Esophagus muscularis mucosa (tissue), 4 donors: Measurements from ENCODE around the gene DNAI7.

Source experiments
- EP300 ChIP-seq: sonication (generic); formaldehyde crosslinking; IDR thresholded peaks from one replicate; pipeline ENCODE4 v1.6.1; 2017; ENCODE audit warnings: antibody characterized with exemption
- POLR2AphosphoS5 ChIP-seq, 2 donors: sonication (generic); formaldehyde crosslinking; IDR thresholded peaks; one replicate each; pipeline ENCODE4 v1.6.1; 2017; ENCODE audit warnings: antibody characterized with exemption in 2 of 2
- TF ChIP-seq, protein P1 (sequence below), 3 experiments: fragments of 200-600 bp in 2 of 3; fragments of 450-650 bp in 1 of 3; sonication (generic) in 2 of 3; IDR thresholded peaks; one replicate each; pipeline ENCODE4 v1.5.1; 2017 to 2019; ENCODE audit warnings: antibody characterized with exemption in 3 of 3, mild to moderate bottlenecking in 2 of 3, moderate library complexity in 1 of 3

DNA sequence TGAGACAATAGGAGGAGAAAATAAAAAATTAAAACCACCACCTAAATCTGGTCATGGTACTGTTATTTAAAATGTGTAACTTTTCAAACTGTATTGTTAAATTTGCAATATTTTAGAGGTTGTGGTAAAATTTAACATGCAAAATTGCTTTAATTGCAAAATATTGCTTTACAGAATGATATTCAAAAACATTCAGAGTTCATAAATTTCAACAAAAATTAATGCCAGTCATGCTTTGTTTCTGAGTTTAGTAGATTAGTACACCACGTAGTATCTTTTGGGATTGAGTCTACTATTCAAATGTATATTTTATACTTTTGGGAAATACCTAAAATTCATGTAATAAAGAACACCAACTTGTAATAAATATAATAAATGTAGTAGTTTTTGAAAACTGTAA is 18.4 kb upstream of the DNAI7 start:
- TF ChIP-seq, protein P1, sequence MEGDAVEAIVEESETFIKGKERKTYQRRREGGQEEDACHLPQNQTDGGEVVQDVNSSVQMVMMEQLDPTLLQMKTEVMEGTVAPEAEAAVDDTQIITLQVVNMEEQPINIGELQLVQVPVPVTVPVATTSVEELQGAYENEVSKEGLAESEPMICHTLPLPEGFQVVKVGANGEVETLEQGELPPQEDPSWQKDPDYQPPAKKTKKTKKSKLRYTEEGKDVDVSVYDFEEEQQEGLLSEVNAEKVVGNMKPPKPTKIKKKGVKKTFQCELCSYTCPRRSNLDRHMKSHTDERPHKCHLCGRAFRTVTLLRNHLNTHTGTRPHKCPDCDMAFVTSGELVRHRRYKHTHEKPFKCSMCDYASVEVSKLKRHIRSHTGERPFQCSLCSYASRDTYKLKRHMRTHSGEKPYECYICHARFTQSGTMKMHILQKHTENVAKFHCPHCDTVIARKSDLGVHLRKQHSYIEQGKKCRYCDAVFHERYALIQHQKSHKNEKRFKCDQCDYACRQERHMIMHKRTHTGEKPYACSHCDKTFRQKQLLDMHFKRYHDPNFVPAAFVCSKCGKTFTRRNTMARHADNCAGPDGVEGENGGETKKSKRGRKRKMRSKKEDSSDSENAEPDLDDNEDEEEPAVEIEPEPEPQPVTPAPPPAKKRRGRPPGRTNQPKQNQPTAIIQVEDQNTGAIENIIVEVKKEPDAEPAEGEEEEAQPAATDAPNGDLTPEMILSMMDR (IDR thresholded peaks at IDR 0.05) = no peak
- TF ChIP-seq EP300 (no peak), POLR2AphosphoS5 (IDR thresholded peaks at IDR 0.05) (no peak)
